ENCODE data around the gene DNAJC13. TPM values are rescaled to one million over a fixed set of nuclear protein-coding genes. Genes with fewer than 3 reads are reported as not detected.
A peak's percentile ranks its signal among the peaks of the same experiment; 100 is the strongest.

The DNAJC13 gene
- total RNA-seq, 2 donors from 2014 or later = 17.6 to 22.9 TPM

- Histone ChIP-seq H3K4me3 (no peak overlapping the region), H3K36me3 (no peaks in the 10 kb centered on the region), H3K27ac (no peak overlapping the region), H3K27me3 (no peaks in the 10 kb centered on the region), H3K4me1 (peaks cover 0 to 26% of the 10 kb centered on the region in 2 donors), H3K9me3 (no peaks in the 10 kb centered on the region)
- TF ChIP-seq CTCF (IDR thresholded peaks at IDR 0.05) = no peak
- DNase-seq (ENCODE audit: low spot score) = no peak
These were observed 1.1 kb upstream of the DNAJC13 start for GRCh38 chr3:132416161-132416560.

- Histone ChIP-seq H3K27me3 (no peaks in the 10 kb centered on the region), H3K4me3 (peak overlapping the region; percentile 91 to 93), H3K27ac (peak overlapping the region; percentile 87 to 89), H3K4me1 (peaks cover 0 to 26% of the 10 kb centered on the region in 2 donors), H3K36me3 (no peaks in the 10 kb centered on the region), H3K9me3 (no peaks in the 10 kb centered on the region)
- DNase-seq (ENCODE audit: low spot score) = no peak
- no peak for TF ChIP-seq CTCF (IDR thresholded peaks at IDR 0.05)
These were observed 551 bp downstream of the DNAJC13 start for GRCh38 chr3:132417695-132418411.

- DNase-seq (ENCODE audit: low spot score) = no peak
- Histone ChIP-seq H3K9me3 (no peaks in the 10 kb centered on the region), H3K4me3 (peak overlapping the region in 1 of 2 donors; percentile 91), H3K4me1 (peaks cover 0 to 26% of the 10 kb centered on the region in 2 donors), H3K27me3 (no peaks in the 10 kb centered on the region), H3K27ac (no peak overlapping the region), H3K36me3 (no peaks in the 10 kb centered on the region)
- no peak for TF ChIP-seq CTCF (IDR thresholded peaks at IDR 0.05)
These were observed 1.6 kb downstream of the DNAJC13 start for GRCh38 chr3:132418916-132419315.

GRCh38 chr3:132421832-132422231 is 4.5 kb downstream of the DNAJC13 start:
- H3K4me1 ChIP-seq = peaks cover 0 to 26% of the 10 kb centered on the region in 2 donors

GRCh38 chr3:132422531-132422930 is 5.2 kb downstream of the DNAJC13 start:
- no peak for TF ChIP-seq CTCF (IDR thresholded peaks at IDR 0.05)
- H3K4me3 ChIP-seq = no peak overlapping the region
- peaks cover 0 to 26% of the 10 kb centered on the region in 2 donors for H3K4me1 ChIP-seq
- H3K36me3 ChIP-seq = no peaks in the 10 kb centered on the region
- no peak for DNase-seq (ENCODE audit: low spot score)
- H3K27ac ChIP-seq = no peak overlapping the region
- no peaks in the 10 kb centered on the region for H3K27me3 ChIP-seq
- H3K9me3 ChIP-seq = no peaks in the 10 kb centered on the region

More at GRCh38 chr3:132421832-132422231, 4.5 kb downstream of the DNAJC13 start:
- no peak overlapping the region for H3K27ac ChIP-seq
- no peaks in the 10 kb centered on the region for H3K9me3 ChIP-seq
- TF ChIP-seq CTCF (IDR thresholded peaks at IDR 0.05) = no peak
- H3K27me3 ChIP-seq = no peaks in the 10 kb centered on the region
- DNase-seq (ENCODE audit: low spot score) = no peak
- H3K36me3 ChIP-seq = no peaks in the 10 kb centered on the region
- no peak overlapping the region for H3K4me3 ChIP-seq

GRCh38 chr3:132432639-132433038 is 15.3 kb downstream of the DNAJC13 start:
- Histone ChIP-seq H3K36me3 (no peaks in the 10 kb centered on the region), H3K9me3 (no peaks in the 10 kb centered on the region), H3K27me3 (no peaks in the 10 kb centered on the region), H3K4me1 (peaks cover 0 to 3% of the 10 kb centered on the region in 2 donors), H3K4me3 (no peak overlapping the region), H3K27ac (no peak overlapping the region)
- DNase-seq (ENCODE audit: low spot score) = no peak
- TF ChIP-seq CTCF (IDR thresholded peaks at IDR 0.05) = no peak
